Fibroblast of skin of scalp (primary cell): ENCODE results near the gene SHISA4.
"Not testable (repeated sequence)": the region's sequence is repeated elsewhere in the genome, so short reads cannot be mapped to it uniquely, and the experiment has no call there.

Experiments used
- DNase-seq: peaks from one replicate; pipeline ENCODE4 v3.0.0-alpha.2; 2013

Gene SHISA4

GRCh38 chr1:201933840-201934430, 45.2 kb downstream of the SHISA4 start:
- peak; percentile 31 for DNase-seq

- DNase-seq: peak; percentile 77
Measured at GRCh38 chr1:201937624-201938213, 49.0 kb downstream of the SHISA4 start.

GRCh38 chr1:201938440-201939035, 49.8 kb downstream of the SHISA4 start:
- DNase-seq: no peak

- DNase-seq: no peak
Measured at GRCh38 chr1:201939148-201939547, 50.5 kb downstream of the SHISA4 start.

GRCh38 chr1:201939574-201939973, 50.9 kb downstream of the SHISA4 start:
- no peak for DNase-seq

GRCh38 chr1:201940316-201940715, 51.6 kb downstream of the SHISA4 start:
- DNase-seq: not testable (repeated sequence)

GRCh38 chr1:201941420-201942128, 52.9 kb downstream of the SHISA4 start:
- no peak for DNase-seq

- no peak for DNase-seq
Measured at GRCh38 chr1:201942129-201942495, 53.4 kb downstream of the SHISA4 start.
